Fibroblast of pulmonary artery (primary cell): ENCODE data around the gene PTOV1.

Source experiments
- DNase-seq: peaks from one replicate; pipeline ENCODE4 v3.0.0-alpha.2; 2010; ENCODE audit warnings: low read depth
- H3K4me3 ChIP-seq: replicated peaks from 2 replicates; pipeline ENCODE4 v1.5.1; 2011; ENCODE audit warnings: low read depth, mild to moderate bottlenecking, control low read depth, low read length, moderate library complexity
- CTCF ChIP-seq: IDR thresholded peaks from 2 replicates; pipeline ENCODE4 v1.5.1; 2011; ENCODE audit warnings: mild to moderate bottlenecking, control low read depth, low read length, inconsistent platforms; ENCODE audit errors: missing control alignments

Gene PTOV1

GRCh38 chr19:49860336-49861102 is 9.6 kb downstream of the PTOV1 start:
- TF ChIP-seq CTCF = no peak
- no peak overlapping the region for H3K4me3 ChIP-seq

GRCh38 chr19:49861107-49861506 is 10.1 kb downstream of the PTOV1 start:
- no peak for DNase-seq
- TF ChIP-seq CTCF = no peak

More at GRCh38 chr19:49860336-49861102, 9.6 kb downstream of the PTOV1 start:
- no peak for DNase-seq

GRCh38 chr19:49861541-49862378 is 10.8 kb downstream of the PTOV1 start:
- no peak for DNase-seq
- TF ChIP-seq CTCF = no peak
- no peak overlapping the region for H3K4me3 ChIP-seq

More at GRCh38 chr19:49861107-49861506, 10.1 kb downstream of the PTOV1 start:
- no peak overlapping the region for H3K4me3 ChIP-seq

- H3K4me3 ChIP-seq = no peak overlapping the region
- no peak for DNase-seq
- TF ChIP-seq CTCF = no peak
Measured at GRCh38 chr19:49862391-49863253, 11.7 kb downstream of the PTOV1 start.

GRCh38 chr19:49863254-49863934 is 12.4 kb downstream of the PTOV1 start:
- no peak for TF ChIP-seq CTCF
- H3K4me3 ChIP-seq = no peak overlapping the region
- no peak for DNase-seq

GRCh38 chr19:49863935-49864320 is 13.0 kb downstream of the PTOV1 start:
- DNase-seq = no peak
- no peak overlapping the region for H3K4me3 ChIP-seq
- TF ChIP-seq CTCF = no peak
